Non-pigmented ciliary epithelial cell (primary cell): ENCODE data around the gene GTF3C1.
"Not testable (repeated sequence)": the region's sequence is repeated elsewhere in the genome, so short reads cannot be mapped to it uniquely, and the experiment has no call there.

Experiments used
- DNase-seq: peaks from one replicate; pipeline ENCODE4 v3.0.0-alpha.2; 2010; ENCODE audit warnings: low read depth

Gene GTF3C1

DNA sequence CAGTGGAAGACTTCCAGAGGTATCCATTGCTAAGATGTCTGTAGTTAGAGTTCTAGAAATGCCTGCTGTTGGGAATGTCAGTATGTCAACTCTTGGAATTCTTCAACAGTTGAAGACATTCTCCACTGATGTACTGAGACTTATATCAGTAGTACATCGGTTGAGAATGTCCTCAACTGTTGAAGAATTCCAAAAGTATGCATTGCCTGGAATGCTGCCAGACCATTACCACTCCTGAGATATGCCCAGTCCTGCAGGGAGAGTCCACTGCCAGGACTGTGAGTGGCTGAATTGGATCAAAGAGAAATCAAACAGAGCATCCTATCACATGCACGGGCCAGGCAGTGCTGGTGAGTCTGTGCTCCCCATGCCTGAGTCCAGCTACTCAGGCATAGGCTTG is 105.7 kb downstream of the GTF3C1 start:
- peak; percentile 40 for DNase-seq

DNA sequence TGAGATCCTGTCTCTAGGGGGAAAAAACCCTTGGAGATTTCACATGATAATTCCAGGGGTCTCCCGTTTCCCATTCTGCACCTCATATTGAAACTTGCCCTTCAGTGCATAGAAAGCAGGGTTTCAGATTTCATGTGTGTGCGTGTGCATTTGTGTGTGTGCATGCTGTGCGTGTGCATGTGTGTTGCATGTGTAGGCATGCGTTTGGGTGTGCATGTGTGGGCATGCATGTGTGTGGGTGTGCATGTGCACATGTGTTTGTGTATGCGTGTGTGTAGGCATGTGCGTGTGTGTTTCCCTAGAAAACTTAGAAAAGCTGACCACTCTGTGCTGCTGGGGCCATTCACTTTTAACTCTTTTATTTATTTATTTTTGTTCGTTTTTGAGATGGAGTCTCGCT is 107.7 kb downstream of the GTF3C1 start:
- DNase-seq, result no peak

- DNase-seq, result no peak
Measured at GRCh38 chr16:27441276-27441675, 108.4 kb downstream of the GTF3C1 start.

- no peak for DNase-seq
Measured at GRCh38 chr16:27439271-27440018, 110.3 kb downstream of the GTF3C1 start.

DNA sequence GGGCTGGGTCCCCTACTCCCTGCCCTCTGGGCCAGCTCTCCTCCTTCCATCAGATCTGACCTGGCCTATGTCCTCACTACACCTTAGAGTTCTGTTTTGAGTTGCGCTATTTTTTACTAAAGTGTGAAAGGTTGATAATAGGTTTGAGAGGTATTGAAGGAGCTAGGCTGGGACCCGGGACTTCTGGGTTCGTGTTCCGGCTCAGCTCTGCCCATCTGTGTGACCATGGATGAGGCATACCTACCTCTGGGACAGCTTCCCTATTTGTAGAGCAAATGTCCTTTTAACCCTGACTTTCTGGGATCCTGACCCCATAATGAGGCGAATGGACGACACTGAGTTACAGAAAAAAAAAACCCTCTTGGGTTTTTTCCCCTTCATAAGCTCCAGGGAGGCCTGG is 111.8 kb downstream of the GTF3C1 start:
- no peak for DNase-seq

GRCh38 chr16:27436921-27437650 is 112.6 kb downstream of the GTF3C1 start:
- no peak for DNase-seq

GRCh38 chr16:27436065-27436464 is 113.6 kb downstream of the GTF3C1 start:
- no peak for DNase-seq

DNA sequence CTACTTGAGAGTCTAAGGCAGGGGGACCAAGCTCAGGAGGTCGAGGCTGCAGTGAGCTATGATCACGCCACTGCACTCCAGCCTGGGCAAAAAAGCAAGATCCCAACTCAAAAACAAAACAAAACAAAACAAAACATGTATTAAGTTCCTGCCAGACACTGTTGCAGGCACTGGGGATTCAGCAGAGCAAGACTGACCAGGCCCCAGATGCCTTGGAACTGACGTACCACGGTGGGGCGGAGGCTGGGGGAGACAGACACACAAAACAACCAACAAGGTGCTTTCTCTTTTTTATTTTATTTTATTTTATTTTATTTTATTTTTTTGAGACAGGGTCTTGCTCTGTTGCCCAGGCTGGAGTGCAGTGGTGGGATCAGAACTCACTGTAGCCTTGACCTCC is 114.6 kb downstream of the GTF3C1 start:
- DNase-seq, result not testable (repeated sequence)

DNA sequence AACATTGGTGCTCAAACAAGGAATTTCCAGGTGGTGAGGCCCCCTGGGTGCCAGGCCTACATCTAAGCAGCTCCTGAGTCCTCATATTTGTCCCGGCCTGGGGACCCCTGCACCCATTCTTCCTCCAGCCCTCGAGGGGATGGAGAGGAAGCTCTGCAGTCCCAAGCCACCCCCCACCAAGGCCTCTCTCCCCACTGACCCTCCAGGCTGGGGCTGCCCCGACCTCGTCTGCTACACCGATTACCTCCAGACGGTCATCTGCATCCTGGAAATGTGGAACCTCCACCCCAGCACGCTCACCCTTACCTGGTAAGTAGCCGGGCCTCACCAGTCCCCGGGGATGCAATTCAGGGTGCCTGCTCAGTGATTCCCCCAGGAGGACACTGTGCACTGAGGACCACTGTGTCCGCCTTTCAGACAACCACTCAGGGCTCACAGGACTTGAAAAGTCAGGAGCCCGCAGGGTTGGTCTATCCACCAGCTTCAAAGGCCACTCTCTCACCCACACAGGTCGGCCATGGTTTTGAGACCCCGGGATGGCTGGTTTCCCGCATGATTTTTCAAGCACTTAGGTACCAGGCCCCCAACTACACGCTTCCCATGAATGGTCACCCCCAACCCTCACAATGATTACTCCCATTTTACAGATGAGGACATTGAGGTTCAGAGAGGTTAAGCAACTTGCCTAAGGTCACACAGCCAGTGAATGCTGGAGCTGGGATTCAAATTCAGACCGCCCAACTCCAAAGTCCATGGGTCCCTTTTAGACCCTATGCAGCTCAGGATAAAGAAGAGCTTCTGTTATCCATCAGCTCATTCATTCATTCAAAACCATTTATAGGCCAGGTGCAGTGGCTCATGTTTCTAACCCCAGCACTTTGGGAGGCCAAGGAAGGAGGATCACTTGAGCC is 115.3 kb downstream of the GTF3C1 start:
- DNase-seq, result no peak

GRCh38 chr16:27433636-27434035 is 116.1 kb downstream of the GTF3C1 start:
- no peak for DNase-seq

DNA sequence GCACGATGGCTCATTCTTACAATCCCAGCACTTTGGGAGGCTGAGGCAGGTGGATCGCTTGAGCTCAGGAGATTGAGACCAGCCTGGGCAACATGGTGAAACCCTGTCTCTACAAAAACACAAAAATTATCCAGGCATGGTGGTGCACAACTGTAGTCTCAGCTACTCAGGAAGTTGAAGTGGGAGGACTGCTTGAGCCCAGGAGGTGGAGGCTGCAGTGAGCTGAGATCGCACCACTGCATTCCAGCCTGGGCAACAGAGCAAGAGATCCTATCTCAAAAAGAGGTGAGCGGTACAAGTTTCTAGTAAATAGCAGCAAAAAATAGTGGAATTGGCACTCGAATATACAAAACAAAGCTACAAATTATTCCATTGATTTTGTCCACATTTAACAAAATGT is 116.5 kb downstream of the GTF3C1 start:
- not testable (repeated sequence) for DNase-seq

DNA sequence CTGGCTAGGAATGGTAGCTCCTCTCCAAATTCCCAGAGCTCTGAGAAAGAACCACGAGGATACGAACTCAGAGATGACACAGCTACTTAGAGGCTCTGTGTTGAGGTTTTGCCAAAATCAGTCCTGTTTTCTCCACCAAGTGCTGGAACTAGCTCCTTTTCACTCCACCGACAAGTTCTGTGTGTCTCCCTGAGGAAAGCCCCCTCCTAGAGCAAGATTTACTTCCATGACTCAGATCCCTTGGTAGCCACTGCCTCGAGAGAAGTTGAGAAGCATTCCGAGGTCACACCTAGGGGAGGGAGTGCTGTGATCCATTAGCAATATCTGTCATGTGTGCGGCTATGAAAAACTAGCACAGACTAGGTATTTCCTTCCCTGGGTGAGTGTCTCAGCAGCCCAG is 117.2 kb downstream of the GTF3C1 start:
- DNase-seq, result peak; percentile 46

DNA sequence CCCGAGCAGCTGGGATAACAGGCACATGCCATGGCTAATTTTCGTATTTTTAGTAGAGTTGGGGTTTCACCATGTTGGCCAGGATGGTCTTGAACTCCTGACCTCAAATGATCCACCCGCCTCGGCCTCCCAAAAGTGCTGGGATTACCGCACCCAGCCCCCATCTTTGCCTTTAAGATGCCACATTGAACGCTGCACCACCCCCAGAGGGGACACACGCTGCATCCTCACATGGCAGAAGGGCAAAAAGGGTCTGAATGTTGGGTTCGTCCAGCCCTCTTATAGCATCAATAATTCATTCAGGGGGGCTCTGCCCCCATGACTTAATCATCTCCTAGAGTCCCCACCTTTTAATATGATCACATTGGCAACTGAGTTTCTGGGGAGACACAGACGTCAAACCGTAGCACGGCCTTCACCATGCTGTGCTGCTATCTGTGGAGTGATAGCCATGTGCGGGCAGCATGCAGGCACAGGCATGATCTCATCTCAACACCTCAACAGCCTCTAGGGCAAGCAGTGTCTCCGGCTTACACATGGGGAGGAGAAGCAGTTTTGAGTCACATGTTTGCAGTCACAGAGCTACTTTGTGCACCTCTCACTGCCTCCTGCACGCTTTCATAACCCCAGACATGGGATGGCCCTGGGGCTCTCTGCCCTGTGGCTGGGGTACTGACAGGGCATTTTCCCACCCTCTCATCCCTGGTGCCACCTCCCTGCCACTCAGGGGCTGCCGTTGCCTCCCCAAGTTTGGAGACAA is 117.8 kb downstream of the GTF3C1 start:
- no peak for DNase-seq

GRCh38 chr16:27430923-27431484 is 118.7 kb downstream of the GTF3C1 start:
- DNase-seq, result no peak

- no peak for DNase-seq
Measured at GRCh38 chr16:27430512-27430911, 119.2 kb downstream of the GTF3C1 start.

- no peak for DNase-seq
Measured at GRCh38 chr16:27429981-27430441, 119.7 kb downstream of the GTF3C1 start.

- DNase-seq, result no peak
Measured at GRCh38 chr16:27429330-27429871, 120.3 kb downstream of the GTF3C1 start.

DNA sequence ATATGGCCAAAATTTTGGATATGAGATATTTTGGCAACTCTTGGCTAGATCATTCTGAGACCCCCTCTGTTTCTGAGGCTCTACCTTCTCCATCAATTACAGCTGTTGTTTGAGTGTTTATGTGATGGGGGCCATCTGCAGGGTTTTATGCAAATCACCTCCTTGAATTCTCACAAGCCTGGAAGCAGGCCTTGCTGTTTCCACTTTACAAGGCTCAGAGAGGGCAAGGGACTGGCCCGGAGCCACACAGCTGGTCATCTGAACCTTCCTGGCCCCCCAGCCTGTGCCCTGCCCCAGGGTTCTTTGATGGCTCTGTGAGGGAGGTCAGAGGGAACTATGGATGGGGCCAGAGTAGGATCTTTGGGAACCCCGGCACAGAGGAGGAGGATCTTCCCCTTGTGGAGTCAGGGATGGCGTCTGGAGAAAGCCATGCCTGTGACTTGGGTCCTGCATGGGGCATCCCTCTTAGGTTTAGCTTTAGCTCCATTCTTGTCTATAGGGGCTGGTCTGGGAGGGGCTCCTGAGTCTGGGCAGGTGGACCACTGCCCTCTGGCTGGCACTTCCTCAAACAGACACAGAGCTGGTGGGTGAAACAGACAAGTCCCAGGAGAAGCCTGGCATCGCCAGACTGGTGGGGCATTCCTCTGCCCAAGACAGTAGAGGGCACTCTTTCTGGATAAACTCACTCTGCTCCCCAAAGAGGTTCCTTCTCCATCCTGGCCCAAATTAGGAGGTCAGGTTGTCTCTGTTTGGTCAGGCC is 121.5 kb downstream of the GTF3C1 start:
- no peak for DNase-seq

DNA sequence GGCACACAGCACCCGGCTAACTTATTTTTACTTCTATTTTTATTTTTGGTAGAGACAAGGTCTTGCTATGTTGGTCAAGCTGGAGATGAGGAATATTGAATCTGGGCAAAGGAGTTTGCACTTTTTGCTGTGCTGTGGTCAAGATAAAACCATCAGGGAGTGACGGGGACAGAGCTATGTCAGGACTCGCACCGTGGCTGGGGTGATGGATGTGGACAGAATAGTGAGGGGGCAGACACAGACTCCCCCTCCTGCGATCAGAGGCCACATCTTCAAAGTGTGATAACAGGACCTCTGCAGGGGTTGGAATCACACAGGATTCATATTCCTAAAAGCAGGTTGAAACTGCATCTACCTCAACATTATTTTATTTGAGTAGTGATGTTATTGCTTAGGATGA is 122.2 kb downstream of the GTF3C1 start:
- DNase-seq, result no peak
